ENCODE measurements around the gene NEDD4L.

DNA sequence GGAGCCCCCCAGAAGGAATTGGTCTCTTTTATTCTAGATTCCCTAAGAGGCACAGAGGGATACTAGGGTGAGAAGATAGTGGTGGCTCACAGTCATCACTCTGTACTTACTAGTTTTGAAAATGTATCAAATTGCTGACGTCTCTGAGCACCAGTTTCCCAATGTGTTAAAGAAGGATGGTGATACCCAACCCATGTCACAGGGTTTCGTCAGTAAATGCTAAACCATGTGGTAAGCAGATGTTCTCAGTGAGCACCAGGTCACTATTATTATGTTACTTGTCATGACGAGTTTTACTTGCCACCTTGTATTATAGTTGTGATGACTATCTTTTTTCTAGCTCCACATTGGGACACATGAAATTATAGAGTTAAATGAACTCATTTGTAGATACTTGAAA is 54.7 kb downstream of the NEDD4L start:
- TF ChIP-seq, protein P1, sequence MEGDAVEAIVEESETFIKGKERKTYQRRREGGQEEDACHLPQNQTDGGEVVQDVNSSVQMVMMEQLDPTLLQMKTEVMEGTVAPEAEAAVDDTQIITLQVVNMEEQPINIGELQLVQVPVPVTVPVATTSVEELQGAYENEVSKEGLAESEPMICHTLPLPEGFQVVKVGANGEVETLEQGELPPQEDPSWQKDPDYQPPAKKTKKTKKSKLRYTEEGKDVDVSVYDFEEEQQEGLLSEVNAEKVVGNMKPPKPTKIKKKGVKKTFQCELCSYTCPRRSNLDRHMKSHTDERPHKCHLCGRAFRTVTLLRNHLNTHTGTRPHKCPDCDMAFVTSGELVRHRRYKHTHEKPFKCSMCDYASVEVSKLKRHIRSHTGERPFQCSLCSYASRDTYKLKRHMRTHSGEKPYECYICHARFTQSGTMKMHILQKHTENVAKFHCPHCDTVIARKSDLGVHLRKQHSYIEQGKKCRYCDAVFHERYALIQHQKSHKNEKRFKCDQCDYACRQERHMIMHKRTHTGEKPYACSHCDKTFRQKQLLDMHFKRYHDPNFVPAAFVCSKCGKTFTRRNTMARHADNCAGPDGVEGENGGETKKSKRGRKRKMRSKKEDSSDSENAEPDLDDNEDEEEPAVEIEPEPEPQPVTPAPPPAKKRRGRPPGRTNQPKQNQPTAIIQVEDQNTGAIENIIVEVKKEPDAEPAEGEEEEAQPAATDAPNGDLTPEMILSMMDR (IDR thresholded peaks at IDR 0.05; ENCODE audit: insufficient read depth, low read length, poor library complexity, severe bottlenecking), result no peak
- no peak for TF ChIP-seq EZH2phosphoT487 (conservative IDR thresholded peaks at IDR 0.05; ENCODE audit: low read length)
